CD4-positive, alpha-beta T cell treated with Interleukin-12 subunit alpha and Interleukin-12 subunit beta, for 1 hour (primary cell): ENCODE data around the gene B3GNT2.
A peak's percentile ranks its signal among the peaks of the same experiment; 100 is the strongest.
"Not testable (repeated sequence)": the region's sequence is repeated elsewhere in the genome, so short reads cannot be mapped to it uniquely, and the experiment has no call there.

ENCODE experiments used
- DNase-seq: peaks from one replicate; pipeline ENCODE4 v3.0.0-alpha.2; 2020

B3GNT2 gene, protein sequence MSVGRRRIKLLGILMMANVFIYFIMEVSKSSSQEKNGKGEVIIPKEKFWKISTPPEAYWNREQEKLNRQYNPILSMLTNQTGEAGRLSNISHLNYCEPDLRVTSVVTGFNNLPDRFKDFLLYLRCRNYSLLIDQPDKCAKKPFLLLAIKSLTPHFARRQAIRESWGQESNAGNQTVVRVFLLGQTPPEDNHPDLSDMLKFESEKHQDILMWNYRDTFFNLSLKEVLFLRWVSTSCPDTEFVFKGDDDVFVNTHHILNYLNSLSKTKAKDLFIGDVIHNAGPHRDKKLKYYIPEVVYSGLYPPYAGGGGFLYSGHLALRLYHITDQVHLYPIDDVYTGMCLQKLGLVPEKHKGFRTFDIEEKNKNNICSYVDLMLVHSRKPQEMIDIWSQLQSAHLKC

DNA sequence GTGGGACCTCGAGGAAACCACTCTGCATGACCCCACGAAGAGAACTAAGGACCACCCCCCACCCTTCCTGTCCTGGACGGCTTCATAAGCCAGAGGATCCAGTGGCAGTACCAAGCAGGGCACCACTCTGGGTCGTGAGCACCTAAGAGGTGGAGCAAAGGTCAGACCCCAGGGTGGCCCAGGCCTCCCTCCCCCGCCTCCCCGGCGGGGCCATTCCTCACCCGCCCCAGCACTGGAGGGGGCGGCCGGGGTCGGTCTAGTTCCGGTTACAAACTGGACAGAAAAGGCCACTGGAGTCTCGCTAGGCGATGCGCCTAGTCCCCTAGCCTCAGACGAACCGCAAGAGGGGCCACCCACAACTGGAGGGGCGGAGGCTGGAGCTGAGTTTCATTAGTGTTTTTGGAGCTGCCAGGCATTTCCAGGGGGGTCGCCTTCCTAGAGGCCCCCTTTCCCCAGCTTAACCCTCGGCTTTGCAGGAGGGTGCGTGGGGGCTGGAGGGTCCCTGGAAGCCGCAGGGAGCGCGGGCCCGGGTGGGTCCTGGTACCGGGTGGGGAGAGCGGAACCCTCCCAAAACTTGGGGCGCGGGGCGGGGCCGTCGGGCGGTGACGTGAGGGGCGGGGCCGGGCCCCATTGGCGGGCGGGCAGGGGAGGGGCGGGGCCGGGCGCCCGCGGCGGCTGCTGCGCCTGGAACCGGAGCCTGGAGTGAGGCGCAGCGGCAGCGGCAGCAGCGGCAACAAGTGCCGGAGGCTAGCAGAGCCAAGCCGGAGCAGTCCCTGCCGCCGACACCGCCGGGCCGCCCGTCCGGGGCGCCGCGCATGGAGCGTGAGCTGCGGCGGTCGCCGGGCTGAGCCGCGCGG is at the start of gene B3GNT2:
Gene B3GNT2, plus strand, starts transcription at position 695 of the 857 bp plus-strand sequence. CDS start 26,106 bp downstream, outside the sequence.
- DNase-seq, result peak; percentile 86

DNA sequence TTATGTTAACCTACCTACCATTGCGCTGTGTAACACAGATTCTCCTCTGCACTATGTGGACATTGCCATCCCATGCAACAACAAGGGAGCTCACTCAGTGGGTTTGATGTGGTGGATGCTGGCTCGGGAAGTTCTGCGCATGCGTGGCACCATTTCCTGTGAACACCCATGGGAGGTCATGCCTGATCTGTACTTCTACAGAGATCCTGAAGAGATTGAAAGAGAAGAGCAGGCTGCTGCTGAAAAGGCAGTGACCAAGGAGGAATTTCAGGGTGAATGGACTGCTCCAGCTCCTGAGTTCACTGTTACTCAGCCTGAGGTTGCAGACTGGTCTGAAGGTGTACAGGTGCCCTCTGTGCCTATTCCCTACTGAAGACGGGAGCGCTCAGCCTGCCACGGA is 49.1 kb upstream of the B3GNT2 start:
- peak; percentile 30 for DNase-seq

DNA sequence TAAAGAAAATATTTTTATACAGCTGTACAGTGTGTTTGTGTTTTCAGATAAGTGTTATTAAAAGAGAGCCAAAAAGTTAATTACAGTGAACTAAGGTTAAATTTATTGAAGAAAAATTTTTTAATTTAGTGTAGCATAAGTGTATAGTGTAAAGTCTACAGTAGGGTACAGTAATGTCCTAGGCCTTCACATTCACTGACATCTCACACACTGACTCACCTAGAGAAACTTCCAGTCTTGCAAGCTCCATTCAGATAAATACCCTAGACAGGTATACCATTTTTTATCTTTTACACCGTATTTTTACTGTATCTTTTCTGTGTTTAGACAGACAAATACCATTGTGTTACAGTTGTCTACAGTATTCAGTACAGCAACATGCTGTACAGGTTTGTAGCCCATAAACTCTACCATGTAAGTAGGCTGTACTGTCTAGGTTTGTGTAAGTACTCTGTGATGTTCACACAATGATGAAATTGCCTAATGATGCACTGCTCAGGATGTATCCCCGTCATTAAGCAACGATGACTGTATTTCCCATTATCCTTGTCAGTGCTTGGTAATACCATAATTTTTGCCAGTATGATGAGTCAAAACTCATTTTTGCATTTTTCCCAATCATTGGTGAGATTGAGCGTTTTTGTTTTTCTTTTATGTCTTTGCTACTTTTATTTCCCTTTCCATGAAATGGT is 48.2 kb upstream of the B3GNT2 start:
- DNase-seq, result no peak

DNA sequence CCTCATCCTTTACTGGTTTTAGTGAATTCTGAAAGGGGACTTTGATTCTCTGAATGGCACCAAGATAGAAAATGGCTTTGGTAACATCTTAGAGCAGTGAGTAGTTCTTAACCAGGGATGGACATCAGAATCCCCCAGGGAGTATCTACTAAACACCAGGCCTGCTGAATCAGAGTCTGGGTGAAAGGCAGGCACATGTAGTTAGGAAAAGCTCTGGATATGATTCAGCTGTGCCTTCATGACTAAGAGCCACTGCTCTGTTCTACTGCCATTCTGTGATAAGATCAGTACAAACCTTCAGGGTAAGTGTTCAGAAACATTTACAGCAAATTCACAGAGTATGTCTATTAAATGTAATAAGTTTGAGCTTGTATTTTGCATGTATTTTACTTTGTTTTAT is 46.2 kb upstream of the B3GNT2 start:
- no peak for DNase-seq

DNA sequence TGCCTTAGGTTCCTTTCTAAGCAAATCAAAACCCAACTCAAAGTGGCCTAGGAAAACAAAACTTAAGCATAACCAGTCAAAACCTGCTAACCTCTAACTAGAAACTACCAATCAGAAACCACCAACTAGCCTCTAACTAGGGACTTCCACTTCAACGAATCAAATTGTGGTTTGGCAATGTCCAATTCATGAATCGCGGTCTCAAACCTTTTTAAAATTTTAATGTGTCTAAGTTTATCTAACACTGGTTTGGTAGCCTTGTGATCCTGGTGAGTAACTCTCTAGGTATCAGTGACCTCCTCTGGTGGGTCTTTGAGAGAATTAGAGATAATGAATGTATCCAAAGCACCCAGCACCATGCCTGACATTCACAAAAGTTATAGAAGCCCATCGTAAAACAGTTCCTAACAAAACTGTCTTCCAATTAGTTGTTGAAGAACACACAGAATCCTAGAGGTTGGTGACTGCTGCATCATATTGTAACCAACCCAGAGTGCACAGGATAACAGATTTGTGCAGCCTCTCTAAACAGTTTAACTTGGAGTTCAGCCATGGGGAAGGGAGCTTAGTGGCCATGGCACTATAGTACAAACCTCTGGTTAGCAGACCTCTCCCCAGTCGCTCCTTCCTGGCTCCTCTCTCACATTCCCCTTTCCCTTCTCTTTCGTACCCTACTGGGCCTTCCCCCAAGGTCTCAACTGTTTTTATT is 45.2 kb upstream of the B3GNT2 start:
- DNase-seq, result no peak

DNA sequence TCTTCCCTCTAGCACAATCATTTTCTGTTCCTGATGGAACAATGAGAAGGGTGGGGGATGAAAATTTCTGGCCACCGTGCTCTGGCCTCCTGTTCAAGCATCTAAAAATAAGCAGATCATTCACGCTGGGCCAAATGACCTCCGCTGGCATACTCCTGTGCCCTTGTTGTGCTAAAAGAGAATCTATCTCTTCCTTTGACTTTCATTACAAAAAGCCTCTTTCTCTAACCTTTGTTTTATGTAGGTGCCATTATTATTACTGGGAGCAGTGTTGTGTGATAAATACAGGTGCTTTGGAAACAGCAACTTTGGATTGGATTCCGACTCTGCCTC is 44.6 kb upstream of the B3GNT2 start:
- no peak for DNase-seq

DNA sequence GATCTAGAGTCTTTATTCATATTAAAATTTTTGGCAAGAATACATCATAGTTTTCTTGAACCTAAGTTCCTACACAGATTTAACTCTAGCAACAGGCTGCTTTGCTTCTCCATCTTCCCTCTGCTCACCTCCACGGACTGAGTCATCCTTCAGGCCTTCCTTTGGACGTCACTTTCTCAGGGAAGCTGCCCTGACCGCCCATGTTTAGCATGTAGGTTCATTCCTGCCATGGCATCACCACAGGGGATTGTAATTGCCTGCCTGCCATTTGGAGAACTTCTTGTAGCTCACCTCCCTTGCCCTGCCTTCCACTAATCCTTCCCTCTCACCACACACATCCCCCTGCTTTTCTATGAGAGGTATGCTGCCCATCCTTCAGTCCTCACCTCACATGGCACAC is 43.9 kb upstream of the B3GNT2 start:
- DNase-seq, result no peak

DNA sequence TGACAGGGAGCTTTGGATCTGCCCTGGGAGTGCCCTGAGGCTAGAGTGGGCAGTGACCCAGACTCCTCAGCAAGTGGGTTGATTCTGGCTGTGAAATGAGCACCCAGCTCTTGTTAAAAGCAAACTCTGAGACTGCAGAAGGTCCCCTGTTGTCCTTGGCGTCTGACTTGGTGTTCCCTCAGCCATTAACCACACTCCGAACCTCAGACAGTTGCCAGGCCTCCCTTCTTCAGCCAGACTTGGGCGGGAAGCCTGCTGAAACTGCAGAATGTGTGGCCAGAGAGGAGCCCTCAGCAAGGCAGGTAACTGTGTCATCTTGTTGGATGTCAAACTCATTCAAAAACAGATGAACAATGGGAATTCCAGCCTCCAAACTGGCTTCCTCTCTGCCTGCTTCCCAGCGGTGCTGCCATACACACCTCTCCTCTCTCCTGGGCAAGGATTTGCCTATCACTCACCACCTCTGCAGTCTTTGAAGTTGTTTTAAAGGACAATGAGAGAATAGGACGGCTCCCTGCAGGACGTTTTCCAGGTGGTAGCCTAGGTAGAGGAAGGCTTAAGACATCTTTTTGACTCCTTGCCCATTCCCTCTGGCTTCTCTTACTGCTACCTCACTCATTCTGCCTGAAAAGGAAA is 38.9 kb upstream of the B3GNT2 start:
- no peak for DNase-seq

DNA sequence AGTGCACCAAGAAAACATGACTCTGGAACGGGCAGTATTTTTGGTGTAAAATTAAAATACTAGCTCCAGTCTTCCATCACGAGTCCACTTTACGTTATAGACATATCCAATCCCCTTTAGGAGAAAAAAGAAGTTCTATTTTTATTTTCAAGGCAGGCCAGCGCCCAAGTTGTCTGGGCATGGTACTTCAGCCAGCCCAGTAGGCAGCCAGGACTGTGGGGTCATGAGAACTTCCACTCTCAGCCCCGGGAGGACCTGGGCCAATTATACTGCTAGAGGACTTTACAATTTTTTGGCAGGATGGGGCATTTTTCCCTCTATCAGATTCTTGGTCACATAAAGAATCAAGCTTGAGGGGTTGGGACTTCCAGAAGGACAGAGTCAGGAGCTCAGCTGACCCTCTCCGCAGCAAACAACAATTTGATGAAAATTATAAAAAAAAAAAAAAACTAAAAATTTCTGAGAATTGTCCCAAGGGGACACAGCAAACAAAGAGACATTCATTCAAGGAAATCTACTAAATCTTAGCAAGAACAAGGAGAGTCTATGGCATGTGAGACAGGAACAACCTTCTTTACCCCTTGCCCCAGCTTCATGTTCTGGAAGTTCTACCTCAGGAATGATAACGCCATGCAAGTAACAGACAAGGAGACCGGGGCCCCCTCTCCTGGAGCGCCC is 37.3 kb upstream of the B3GNT2 start:
- DNase-seq, result no peak

DNA sequence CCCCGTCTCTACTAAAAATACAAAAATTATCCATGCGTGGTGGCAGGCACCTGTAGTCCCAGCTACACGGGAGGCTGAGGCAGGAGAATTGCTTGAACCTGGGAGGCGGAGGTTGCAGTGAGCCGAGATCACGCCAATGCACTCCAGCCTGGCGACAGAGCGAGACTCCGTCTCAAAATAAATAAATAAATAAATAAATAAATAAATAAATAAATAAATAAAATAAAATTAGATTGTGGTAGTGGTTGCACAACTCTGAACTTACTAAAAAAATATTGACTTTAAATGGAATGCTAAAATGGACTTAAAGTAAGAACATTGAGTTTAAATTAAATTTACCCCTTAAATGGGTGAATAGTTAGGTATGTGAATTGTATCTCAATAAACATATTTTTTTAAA is 35.2 kb upstream of the B3GNT2 start:
- DNase-seq, result not testable (repeated sequence)

DNA sequence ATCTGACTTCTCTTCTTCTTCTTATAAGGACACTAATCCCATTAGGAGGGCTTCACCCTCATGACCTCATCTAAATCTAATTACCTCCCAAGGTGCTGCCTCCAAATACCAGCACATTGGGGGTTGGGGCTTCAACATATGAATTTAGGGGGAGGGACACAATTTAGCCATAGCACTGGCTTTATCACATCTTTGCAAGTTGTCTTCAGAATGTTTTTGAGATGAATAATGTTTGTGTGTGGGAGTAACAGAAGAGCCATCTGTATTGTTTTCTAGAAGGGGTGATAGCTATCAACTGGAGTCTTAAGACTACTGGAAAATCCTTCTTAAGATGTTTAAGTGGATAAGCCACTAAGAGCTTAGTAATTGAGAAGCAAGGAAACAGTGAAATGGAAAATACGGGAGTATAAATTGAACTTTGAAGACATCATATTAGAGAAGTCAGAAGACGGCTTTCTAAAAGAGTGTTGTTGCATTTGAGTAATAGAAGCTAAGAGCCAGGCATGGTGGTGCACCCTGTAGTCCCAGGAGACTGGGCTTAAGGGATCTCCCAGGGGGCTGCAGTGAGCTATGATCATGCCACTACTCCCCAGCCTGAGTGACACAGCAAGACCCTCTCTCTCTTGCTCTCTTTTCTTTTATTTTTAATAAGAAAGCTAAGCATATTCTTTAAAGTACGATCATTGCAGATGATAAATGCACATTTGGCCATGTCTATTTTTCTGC is 32.6 kb upstream of the B3GNT2 start:
- no peak for DNase-seq

DNA sequence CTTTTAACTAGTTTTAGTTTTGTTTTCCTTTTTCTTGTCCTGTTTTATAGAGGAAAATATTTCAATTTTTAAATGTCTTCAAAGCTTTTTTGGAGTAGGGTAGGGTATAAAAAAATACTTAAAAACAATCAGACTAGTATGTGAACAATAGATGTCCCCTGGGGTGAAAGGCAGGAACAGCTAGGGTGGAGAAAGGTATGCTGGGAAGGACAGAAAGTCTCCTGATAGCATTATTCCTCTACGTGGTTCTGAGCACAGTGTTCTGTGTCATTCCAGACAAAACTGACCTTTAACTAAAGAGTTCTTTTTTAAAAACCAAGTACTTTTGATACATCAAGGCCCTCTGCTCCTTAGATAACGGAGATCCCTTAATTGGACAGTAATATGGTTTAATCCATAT is 32.1 kb upstream of the B3GNT2 start:
- DNase-seq, result no peak

DNA sequence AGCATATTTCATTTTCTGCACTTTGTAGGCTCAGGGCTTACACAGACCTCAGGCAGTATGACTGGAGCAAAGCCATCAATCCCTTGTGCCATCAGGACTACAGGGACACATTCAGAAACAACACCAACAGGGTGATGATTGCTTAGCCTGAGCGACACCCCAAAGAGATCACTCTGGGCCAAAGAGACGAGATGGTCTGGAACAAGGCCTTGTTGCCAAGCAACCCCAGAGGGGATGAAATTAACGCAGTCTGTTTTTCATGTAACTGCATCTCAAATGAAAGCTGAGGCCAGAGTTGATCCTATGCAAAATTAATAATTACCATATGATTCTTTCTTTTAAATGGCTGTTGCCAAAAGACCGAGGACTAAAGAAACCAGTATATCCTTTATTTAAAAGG is 20.2 kb upstream of the B3GNT2 start:
- DNase-seq, result no peak

DNA sequence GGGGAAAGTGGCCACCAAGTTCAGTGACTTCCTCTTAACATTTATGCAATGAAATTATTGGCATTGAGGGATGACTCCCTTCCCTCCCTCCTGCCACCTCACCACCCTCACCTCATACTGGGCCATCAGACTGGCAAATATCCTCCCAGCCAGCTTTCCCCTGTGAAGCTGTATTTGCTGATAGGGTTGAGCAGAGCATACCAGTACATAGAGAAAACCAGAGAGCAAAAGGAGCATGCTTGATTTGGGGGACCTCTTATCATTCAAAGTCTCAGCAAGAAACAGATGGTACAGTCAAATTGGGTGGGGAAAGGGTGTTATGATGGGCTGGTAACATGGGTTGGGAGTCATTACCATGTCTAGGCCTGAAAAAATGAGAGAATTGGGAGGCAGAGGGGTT is 19.1 kb upstream of the B3GNT2 start:
- DNase-seq, result no peak

DNA sequence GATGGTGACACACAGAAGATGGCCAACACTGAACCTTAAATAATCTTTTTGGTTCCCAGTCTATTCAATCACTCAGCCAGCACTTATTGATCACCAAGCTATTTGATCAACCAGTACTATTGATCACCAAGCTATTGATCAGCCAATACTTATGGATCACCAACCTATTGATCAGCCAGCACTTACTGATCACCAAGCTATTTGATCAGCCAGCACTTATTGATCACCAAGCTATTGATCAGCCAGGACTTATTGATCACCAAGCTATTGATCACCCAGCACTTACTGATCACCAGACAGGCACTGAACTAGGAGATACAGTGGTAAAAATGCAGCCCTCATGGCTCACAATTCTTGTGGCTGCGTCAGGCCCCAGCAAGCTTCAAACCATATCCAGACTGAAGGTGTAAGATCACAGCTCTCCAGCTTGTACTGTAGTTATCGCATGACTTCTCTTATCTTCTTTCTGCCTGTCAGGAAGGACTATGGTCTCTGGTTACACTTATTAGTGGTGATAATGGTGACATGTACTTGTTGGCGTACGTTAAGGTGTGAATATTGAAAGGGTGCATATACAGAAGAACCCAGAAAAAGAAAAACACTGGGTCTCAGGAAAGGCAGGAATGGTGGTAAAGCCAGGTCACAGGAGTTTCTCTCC is 18.4 kb upstream of the B3GNT2 start:
- DNase-seq, result no peak

DNA sequence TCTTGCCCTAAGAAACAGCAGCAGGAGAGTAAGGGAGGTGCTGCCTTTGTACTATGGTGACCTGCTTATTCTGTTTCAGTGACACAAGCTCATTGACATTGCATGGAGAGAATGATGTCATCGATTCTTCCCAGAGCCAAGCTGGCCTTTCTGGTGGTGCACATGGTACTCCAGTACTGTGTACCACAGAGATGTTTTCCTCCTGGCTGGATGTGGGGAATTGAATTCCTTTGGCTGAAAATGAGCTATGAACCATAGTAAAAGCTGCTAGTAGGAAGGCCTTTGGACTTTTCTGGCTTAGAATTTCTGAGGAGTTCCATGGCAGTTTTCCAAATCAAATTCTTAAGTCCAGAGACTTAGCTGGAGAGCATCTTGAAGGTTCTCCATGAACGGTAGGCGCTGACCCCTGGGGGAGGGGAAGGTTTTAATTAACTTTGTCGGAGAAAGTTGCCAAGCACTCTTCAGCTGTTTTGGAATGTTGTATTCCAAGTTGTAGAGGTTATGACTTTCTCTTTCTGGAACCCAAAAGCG is 17.1 kb upstream of the B3GNT2 start:
- DNase-seq, result no peak

DNA sequence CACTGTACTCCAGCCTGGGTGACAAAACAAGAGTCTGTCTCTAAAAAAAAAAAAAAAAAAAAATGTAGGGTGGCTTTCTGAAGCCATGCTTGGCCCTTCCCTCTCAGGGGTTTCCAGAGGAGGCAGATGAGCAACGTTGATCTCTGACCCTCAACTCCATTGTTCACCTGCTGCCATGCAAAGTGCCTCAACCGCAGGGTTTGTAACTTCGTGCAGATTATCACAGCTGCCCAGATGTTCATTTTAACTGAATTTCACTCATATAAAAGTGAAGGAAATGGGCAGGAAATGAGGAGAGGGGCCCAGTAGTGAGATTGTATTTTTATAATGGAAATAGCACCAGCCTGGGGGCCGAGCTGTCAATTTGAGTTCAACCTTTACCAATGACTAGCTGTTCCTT is 14.9 kb upstream of the B3GNT2 start:
- DNase-seq, result no peak

DNA sequence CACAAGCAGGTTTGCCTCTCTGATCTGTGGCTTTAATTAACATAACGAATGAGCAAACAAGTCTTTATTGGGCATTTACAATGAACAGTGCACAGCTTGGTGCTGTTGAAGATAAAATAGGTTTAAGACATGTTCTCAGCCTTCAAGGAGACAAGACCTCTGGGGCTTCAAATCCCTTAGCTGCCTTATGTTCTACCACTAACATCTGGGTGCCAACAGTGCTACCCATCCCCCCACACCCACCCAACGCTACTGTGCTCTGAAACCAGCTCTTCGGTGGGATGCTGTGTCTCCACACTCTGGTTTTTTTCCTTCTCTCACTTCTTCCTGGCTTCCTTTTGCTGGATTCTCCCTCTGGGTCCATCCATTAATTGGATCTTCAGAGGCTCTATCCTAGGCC is 14.1 kb upstream of the B3GNT2 start:
- DNase-seq, result no peak

DNA sequence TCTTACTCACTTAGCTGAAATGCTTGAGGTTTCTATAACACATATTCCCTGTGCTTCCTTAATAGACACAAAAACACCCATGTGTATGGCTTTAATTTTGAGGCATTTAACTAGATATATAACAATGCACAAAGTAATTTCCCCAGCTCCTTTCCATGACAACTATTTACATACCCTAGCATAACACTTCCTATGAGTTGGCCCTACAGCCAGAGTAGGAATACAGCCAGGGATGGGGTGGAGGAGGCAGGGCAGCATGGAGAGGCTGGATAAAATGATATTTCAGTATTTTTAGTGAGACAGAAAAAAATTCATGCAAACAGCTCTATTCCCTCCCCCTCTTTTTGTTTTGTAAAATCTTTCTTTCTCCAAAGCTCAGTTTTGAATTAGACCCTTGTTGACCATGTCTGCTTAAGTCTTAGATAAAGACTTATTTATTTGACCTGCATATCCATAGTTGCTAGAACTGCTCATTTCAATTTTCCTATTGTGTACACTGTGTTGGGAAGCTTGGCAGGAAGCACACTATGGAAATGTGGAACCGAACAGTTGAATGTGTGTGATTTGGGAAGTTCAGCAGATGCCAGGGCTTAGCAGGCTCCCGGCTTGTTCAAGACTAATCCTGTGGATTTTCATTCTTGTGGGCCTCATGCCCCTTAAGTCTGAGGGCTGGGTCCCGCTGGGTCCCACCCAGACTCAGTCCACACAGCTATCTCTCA is 11.2 kb upstream of the B3GNT2 start:
- no peak for DNase-seq
